ENCODE results near the gene AMMECR1L.

- TF ChIP-seq SP1 (IDR thresholded peaks at IDR 0.05), result no peak
- no peak for TF ChIP-seq CTCF (IDR thresholded peaks at IDR 0.05; ENCODE audit: low read depth, low read length, missing input control)
- TF ChIP-seq REST (IDR thresholded peaks at IDR 0.05), result no peak
- TF ChIP-seq YY1 (IDR thresholded peaks at IDR 0.05), result no peak
- TF ChIP-seq FOXA1 (IDR thresholded peaks at IDR 0.05), result no peak
- no peak for TF ChIP-seq GABPA (IDR thresholded peaks at IDR 0.05 in 1 of 2, conservative IDR thresholded peaks at IDR 0.05 in 1 of 2)
- TF ChIP-seq MAX (IDR thresholded peaks at IDR 0.05), result no peak
- TF ChIP-seq RAD21 (IDR thresholded peaks at IDR 0.05), result no peak
- TF ChIP-seq ATF3 (IDR thresholded peaks at IDR 0.05), result no peak
These were observed 37.8 kb downstream of the AMMECR1L start for GRCh38 chr2:127847931-127848330.

Measured in liver (tissue), 3 donors.